Transverse colon (tissue), 4 donors: Measurements from ENCODE around the gene CHST3.

Experiments used
- POLR2A ChIP-seq: fragments of 450-650 bp; IDR thresholded peaks from one replicate; pipeline ENCODE4 v1.6.1; 2016; ENCODE audit warnings: antibody characterized with exemption, mild to moderate bottlenecking, moderate library complexity
- POLR2AphosphoS5 ChIP-seq, 3 donors: sonication (generic); formaldehyde crosslinking; IDR thresholded peaks; one replicate each; pipeline ENCODE4 v1.6.1; 2016; ENCODE audit warnings: antibody characterized with exemption in 3 of 3
- TF ChIP-seq, protein P1 (sequence below), 5 experiments: fragments of 200-600 bp in 3 of 5; fragments of 450-650 bp in 2 of 5; sonication (generic) in 3 of 5; IDR thresholded peaks; 1 replicate in 2 of 5; 2 replicates in 3 of 5; pipeline ENCODE4 v1.5.1; 2016 to 2017; ENCODE audit warnings: antibody characterized with exemption in 5 of 5, inconsistent platforms in 3 of 5, mild to moderate bottlenecking in 2 of 5, moderate library complexity in 1 of 5

- TF ChIP-seq, protein P1, sequence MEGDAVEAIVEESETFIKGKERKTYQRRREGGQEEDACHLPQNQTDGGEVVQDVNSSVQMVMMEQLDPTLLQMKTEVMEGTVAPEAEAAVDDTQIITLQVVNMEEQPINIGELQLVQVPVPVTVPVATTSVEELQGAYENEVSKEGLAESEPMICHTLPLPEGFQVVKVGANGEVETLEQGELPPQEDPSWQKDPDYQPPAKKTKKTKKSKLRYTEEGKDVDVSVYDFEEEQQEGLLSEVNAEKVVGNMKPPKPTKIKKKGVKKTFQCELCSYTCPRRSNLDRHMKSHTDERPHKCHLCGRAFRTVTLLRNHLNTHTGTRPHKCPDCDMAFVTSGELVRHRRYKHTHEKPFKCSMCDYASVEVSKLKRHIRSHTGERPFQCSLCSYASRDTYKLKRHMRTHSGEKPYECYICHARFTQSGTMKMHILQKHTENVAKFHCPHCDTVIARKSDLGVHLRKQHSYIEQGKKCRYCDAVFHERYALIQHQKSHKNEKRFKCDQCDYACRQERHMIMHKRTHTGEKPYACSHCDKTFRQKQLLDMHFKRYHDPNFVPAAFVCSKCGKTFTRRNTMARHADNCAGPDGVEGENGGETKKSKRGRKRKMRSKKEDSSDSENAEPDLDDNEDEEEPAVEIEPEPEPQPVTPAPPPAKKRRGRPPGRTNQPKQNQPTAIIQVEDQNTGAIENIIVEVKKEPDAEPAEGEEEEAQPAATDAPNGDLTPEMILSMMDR (IDR thresholded peaks at IDR 0.05), result no peak
- TF ChIP-seq POLR2A (no peak), POLR2AphosphoS5 (IDR thresholded peaks at IDR 0.05) (no peak)
Observed at GRCh38 chr10:72034761-72035160, 70.6 kb downstream of the CHST3 start.
